HUES48 (cell line): Measurements from ENCODE around the gene RPTOR.

ENCODE experiments used
- H3K27ac ChIP-seq: one replicate; pipeline ENCODE4 v1.7.0; 2013; ENCODE audit warnings: low read depth, low read length, inconsistent platforms
- H3K27me3 ChIP-seq: 2 replicates; pipeline ENCODE4 v1.6.1; 2013; ENCODE audit warnings: mild to moderate bottlenecking, low read length; ENCODE audit not compliant: control insufficient read depth, insufficient read depth
- H3K36me3 ChIP-seq: 2 replicates; pipeline ENCODE4 v1.6.1; 2013; ENCODE audit warnings: low read length; ENCODE audit not compliant: control insufficient read depth, insufficient read depth
- H3K4me1 ChIP-seq: 2 replicates; pipeline ENCODE4 v1.6.1; 2013; ENCODE audit warnings: mild to moderate bottlenecking, low read length; ENCODE audit not compliant: control insufficient read depth, insufficient read depth
- H3K4me3 ChIP-seq: 2 replicates; pipeline ENCODE4 v1.5.1; 2013; ENCODE audit warnings: mild to moderate bottlenecking, low read depth, low read length
- H3K9ac ChIP-seq: 2 replicates; pipeline ENCODE4 v1.6.1; 2013; ENCODE audit warnings: mild to moderate bottlenecking, low read depth, low read length, moderate library complexity
- H3K9me3 ChIP-seq: 2 replicates; pipeline ENCODE4 v1.6.1; 2013; ENCODE audit warnings: low read length; ENCODE audit not compliant: control insufficient read depth, insufficient read depth

The RPTOR gene

DNA sequence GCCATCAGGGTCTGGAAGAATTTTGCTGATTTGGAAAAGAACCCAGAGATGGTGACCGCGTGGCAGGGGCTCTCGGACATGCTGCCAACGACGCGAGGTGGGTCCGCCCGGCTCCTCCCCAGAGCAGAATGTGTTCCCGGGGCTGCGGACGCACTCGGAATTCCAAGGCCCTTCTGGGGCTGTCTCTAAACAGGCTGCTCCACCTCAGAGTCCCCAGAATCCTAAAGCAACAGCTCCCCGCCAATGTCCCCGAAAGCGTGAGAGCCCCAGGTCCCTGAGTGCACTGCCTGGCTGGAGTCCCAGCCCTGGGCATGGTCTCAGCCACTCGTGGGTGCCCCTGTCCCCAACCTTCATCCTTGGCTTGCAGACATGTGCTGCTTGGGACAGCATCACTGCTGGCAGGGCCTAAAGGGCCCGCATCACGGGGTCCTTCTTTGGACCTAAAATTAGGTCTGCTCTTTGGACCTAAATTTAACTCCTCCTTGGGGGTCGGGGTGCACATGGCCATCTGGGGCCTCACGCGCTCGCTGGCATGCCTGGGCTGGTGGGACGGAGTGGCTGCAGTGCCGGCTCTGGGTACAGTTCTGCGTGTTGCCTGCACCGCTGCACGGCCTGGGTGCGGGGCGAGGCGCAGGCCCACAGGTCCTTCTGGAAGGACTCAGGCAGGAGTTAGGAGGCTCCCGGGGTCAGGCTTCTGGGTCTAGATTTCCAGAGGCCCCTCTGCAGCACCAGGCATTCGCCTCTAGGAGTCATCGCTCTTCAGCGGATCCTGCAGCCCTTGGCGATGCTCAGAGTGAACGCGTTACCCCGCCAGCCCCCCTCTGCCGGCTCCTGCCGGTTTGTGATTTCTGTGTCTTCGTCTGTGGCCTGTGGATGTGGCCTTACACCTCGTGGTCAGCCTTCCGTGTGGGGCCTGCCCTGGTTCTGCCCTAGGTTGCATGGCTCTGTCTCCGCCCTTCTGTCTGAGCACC is 405.1 kb downstream of the RPTOR start:
- Histone ChIP-seq H3K27me3 (no peaks in the 10 kb centered on the region), H3K36me3 (peaks cover 16% of the 10 kb centered on the region; the same call in 1 of the 2 replicates), H3K4me3 (no peak overlapping the region), H3K9ac (no peak overlapping the region), H3K9me3 (no peaks in the 10 kb centered on the region), H3K4me1 (no peaks in the 10 kb centered on the region), H3K27ac (no peak overlapping the region)

DNA sequence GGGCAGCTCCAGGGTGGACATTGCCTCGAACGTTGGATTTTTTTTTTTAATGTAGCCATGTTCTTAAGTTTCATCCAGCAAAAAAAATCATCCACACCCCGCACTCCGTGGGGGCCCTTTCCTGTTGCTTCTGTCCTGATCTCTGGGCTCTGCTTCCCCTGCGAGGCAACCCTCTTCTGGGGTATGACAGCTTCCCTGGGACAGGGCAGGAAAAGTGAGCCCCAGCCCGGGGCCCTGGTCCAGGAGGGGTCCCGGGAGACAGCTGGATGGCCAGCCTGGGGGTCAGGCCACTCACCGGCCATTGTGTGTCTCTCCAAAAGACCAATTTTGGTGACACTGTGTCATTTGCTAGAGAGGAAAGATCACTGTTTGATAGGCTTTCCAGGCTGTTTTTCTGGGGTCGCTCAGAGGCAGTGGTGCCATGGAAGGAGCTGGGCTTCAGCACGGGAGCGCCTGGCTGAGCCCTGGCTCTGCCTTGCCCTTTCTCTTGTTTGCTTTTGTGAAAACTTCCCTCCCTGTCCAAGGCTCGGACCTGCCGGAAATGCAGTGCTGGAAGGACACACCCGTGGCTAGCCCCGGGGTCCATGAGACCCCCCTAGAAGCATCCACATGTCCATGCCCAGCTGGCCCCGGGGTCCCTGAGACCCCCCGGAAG is 406.0 kb downstream of the RPTOR start:
- Histone ChIP-seq H3K9me3 (no peaks in the 10 kb centered on the region), H3K4me1 (no peaks in the 10 kb centered on the region), H3K36me3 (peaks cover 16% of the 10 kb centered on the region; the same call in 1 of the 2 replicates), H3K4me3 (no peak overlapping the region), H3K27ac (no peak overlapping the region), H3K27me3 (no peaks in the 10 kb centered on the region), H3K9ac (no peak overlapping the region)

- Histone ChIP-seq H3K4me3 (no peak overlapping the region), H3K27me3 (no peaks in the 10 kb centered on the region), H3K36me3 (peaks cover 11% of the 10 kb centered on the region; the same call in 1 of the 2 replicates), H3K27ac (no peak overlapping the region), H3K9ac (no peak overlapping the region), H3K9me3 (no peaks in the 10 kb centered on the region), H3K4me1 (no peaks in the 10 kb centered on the region)
These were observed 406.8 kb downstream of the RPTOR start for GRCh38 chr17:80951121-80952090.

DNA sequence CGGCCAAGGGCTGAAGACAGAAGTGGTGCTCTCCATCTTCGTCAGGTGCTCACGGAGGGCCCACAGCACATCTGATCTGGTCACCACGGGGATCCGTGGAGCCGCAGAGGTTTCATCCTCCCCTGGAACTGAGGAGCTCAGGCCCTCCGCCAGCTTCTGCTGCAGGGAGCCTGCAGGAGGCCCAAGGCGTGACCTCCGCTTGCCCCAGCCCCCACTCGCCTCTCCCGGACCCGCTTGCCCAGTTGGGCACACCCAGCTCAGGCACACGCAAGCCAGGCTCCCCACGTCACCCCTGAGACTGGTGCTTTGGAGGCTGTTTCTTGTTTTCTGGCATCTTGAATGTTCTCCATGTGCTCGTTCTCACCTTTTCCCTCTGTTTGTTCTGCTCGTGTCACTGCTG is 407.7 kb downstream of the RPTOR start:
- Histone ChIP-seq H3K9ac (no peak overlapping the region), H3K27ac (no peak overlapping the region), H3K27me3 (no peaks in the 10 kb centered on the region), H3K36me3 (peaks cover 8% of the 10 kb centered on the region; the same call in 1 of the 2 replicates), H3K4me3 (no peak overlapping the region), H3K4me1 (no peaks in the 10 kb centered on the region), H3K9me3 (no peaks in the 10 kb centered on the region)

GRCh38 chr17:80953471-80954315 is 409.1 kb downstream of the RPTOR start:
- Histone ChIP-seq H3K9ac (no peak overlapping the region), H3K4me3 (no peak overlapping the region), H3K9me3 (no peaks in the 10 kb centered on the region), H3K27me3 (no peaks in the 10 kb centered on the region), H3K36me3 (peaks cover 8% of the 10 kb centered on the region; the same call in 1 of the 2 replicates), H3K27ac (no peak overlapping the region), H3K4me1 (no peaks in the 10 kb centered on the region)

GRCh38 chr17:80955078-80955477 is 410.4 kb downstream of the RPTOR start:
- no peaks in the 10 kb centered on the region for H3K9me3 ChIP-seq
- H3K27me3 ChIP-seq = no peaks in the 10 kb centered on the region
- H3K4me1 ChIP-seq = no peaks in the 10 kb centered on the region
- 0 out of 2 replicates have a peak, but pooled peaks cover 4% of the 10 kb centered on the region for H3K36me3 ChIP-seq
- no peak overlapping the region for H3K4me3 ChIP-seq
- no peak overlapping the region for H3K27ac ChIP-seq
- H3K9ac ChIP-seq = no peak overlapping the region

GRCh38 chr17:80955671-80956280 is 411.1 kb downstream of the RPTOR start:
- H3K9me3 ChIP-seq = no peaks in the 10 kb centered on the region
- no peaks in the 10 kb centered on the region for H3K27me3 ChIP-seq
- H3K9ac ChIP-seq = no peak overlapping the region
- H3K4me3 ChIP-seq = no peak overlapping the region
- H3K27ac ChIP-seq = no peak overlapping the region
- H3K36me3 ChIP-seq = 0 out of 2 replicates have a peak, but pooled peaks cover 4% of the 10 kb centered on the region
- no peaks in the 10 kb centered on the region for H3K4me1 ChIP-seq

DNA sequence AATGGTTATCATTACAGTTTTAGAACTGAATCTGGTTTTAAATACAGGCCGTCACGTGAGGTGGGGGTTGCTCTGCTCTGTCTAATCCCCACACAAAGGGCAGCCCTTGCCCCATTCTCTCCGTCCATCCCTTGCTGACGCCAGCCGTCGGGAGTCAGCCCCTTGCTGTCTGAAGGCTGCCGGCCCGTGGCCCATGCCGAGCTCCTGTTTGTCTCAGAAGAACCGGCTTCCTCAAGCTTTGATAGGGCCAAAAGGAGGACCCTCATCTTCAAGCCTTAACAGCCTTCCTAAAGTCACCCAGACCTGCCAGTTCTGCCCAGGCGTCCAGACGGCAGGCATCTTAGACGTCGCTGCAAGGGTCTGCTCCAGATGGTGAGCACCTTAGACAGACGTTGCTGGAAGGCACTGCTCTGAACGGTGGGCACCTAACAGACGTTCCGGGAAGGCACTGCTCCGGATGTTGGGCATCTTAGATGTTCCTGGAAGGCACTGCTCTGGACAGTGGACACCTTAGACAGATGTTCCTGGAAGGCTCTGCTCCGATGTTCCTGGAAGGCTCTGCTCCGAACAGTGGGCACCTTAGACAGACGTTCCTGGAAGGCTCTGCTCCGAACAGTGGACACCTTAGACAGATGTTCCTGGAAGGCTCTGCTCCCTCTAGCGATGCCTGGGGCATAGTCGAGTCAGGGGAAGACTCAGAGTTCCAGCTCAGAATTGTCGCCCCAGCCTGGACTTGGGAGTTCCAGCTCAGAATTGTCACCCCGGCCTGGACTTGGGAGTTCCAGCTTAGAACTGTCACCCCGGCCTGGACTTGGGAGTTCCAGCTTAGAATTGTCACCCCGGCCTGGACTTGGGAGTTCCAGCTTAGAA is 411.9 kb downstream of the RPTOR start:
- Histone ChIP-seq H3K4me1 (no peaks in the 10 kb centered on the region), H3K9me3 (no peaks in the 10 kb centered on the region), H3K36me3 (no peaks in the 10 kb centered on the region), H3K27me3 (no peaks in the 10 kb centered on the region), H3K27ac (no peak overlapping the region), H3K4me3 (no peak overlapping the region), H3K9ac (no peak overlapping the region)

DNA sequence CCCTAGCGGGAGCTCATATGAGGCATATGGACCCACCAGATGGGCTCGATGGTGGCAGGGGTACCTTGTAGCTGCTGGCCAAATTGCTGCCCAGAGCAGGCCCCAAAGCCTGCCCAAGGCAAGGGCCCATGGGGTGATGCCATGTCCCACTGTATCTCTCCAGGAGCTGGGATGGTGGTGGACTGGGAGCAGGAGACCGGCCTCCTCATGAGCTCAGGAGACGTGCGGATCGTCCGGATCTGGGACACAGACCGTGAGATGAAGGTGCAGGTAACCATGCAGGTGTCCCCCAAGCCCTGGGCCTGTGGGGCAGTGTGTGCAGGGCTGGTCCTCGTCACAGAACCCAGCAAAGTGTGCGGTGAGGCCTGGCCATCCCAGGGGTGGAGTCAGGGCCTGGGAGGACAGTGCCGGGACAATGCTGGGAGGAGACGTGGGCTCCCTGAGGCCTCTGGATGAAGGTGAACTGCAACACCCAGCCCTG is 412.9 kb downstream of the RPTOR start:
- H3K4me3 ChIP-seq = no peak overlapping the region
- no peak overlapping the region for H3K9ac ChIP-seq
- no peak overlapping the region for H3K27ac ChIP-seq
- H3K27me3 ChIP-seq = no peaks in the 10 kb centered on the region
- no peaks in the 10 kb centered on the region for H3K4me1 ChIP-seq
- H3K36me3 ChIP-seq = no peaks in the 10 kb centered on the region
- no peaks in the 10 kb centered on the region for H3K9me3 ChIP-seq
